ENCODE measurements around the gene HOXC11.

HOXC11 gene

DNA sequence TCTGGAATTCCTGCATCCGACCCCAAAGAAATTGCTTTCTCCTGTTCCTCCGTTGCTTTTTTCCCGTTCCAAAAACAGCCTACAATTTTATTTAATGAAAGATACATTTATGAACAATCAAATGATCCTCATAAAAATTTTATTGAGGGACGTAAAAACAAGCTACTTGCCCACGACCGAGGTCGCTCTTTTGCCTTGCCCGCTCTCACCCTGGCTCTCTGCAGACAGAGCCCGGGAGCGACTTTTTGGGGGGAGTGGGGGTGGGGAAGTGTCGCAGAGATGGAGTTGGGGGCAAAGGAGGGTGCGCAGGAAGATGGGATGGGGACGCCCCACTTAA, 25.9 kb downstream of the HOXC11 start:
- DNase-seq, result no peak

DNA sequence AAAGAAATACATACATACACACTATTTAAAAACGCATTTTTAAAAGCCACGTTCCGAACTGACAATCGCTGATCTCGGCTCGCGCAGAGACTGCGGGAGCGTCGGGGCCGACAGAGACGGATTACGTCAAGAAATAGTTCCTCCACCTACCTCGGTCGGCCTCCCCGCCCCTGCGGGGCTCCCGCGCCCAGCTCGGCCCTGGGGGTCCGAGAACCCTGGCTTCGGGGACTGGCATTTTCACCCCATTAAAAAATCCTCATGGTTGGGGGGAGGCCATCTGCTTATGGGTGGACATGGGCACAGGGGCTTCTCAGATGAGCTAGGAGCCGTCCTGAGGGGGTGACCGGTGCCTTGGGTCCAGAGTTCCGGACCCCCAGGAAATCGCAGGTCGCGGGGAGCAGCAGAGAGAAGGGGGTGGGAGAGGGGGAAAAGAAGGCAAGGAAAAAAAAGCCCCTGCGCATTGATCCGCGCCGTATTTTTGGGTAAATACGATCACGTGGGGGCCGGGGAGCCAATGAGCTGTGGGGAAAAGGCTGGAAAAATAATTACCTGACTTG, 26.7 kb downstream of the HOXC11 start:
- peak; percentile 36 for DNase-seq

DNA sequence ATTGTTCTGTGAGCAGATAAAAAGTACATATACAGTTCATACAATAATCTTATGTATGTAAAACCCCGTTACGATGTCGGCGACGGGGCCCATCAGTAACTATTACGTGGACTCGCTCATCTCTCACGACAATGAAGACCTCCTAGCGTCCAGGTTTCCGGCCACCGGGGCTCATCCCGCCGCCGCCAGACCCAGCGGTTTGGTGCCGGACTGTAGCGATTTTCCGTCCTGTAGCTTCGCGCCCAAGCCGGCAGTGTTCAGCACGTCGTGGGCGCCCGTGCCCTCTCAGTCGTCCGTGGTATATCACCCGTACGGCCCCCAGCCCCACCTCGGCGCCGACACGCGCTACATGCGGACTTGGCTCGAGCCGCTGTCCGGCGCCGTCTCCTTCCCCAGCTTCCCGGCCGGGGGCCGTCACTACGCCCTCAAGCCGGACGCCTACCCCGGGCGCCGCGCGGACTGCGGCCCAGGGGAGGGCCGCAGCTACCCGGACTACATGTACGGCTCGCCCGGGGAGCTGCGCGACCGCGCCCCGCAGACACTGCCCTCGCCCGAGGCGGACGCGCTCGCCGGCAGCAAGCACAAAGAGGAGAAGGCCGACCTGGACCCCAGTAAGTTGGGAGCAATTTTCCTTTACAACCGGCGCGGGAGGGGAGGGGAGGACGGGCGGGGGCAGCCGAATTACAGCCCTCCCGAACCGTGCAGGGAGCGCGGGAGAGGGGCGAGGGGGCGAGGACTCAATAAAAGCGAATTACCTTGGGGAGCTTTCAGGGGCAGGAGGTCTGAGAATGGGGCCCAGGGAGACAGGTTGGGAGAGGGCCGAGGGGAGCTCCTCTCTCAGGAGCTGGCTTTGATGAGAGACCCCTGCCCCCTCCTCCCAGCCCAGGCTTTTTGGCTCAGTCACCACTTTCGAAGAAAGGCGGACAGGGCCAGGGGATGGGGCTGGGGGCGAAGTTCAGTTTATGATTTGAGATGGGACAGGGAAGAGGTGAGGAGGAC, 27.5 kb downstream of the HOXC11 start, which contains the start of gene HOXC9:
HOXC9 (plus strand) TSS at position 46 of the 999 bp plus-strand sequence; CDS start at position 74, 28 bp downstream.
- DNase-seq, result no peak

DNA sequence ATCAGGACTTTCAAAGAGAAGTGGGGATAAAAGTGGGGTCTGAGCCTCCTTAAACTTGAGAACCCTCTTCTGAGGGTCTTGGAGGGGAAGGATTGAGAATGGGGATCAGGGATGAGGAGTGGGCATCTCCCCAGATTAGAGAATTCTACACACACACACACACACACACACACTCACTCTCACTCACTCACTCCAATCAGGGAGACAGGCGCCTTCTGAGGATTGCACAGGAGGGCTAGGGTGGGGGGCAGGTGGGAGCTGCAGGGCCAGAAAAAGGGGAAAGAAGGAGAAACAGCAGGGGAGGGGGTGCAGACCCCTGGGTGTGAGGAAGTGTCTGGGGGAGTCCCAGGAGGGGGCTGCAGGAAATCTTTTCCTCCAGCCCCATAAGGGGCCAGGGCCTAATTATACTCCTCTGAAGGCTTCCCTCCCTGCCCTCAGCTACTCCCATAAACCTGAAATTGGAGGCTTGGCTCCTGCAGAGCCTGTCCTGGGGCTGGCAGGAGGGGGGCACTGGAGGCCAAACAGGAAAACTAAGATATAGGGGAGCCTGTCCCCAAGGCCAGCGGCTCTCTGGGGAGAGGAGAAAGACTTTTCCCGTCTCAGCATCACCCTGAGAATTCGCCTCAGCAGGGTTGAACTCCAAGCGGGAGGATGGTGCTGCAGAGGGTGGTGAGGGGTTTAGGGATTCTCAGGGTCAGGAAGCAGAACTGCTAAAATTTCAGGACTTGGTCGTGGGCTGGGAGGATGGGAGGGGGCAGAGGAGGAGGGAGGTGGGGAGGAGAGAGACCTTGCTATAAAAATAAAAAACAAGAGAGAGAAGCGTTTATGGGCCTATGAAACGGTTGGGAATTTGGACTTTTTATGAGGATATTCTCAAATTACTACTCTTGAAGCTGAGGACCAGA, 28.6 kb downstream of the HOXC11 start:
- no peak for DNase-seq

DNA sequence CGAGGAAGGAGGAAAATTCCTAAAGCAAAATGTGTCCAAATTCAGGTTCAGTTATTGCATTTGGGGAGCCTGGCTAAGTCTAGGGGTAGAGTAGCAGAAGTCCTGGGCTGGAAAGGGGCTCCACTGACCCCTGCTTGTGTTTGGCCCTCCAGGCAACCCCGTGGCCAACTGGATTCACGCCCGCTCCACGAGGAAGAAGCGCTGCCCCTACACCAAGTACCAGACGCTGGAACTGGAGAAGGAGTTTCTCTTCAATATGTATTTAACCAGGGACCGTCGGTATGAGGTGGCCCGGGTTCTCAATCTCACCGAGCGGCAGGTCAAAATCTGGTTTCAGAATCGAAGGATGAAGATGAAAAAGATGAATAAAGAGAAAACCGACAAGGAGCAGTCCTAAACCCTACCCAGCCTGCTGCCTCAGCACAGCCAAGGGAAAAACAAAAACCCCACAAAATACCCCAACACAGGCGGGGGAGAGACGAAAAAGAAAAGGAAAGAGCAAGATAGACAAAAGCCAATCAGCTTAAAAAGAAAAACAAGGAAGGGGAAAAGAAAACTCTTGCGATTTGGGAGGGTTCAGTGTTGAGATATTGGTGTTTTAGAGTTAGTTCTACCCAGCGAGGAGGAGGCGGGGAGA, 29.5 kb downstream of the HOXC11 start:
- DNase-seq, result no peak

DNA sequence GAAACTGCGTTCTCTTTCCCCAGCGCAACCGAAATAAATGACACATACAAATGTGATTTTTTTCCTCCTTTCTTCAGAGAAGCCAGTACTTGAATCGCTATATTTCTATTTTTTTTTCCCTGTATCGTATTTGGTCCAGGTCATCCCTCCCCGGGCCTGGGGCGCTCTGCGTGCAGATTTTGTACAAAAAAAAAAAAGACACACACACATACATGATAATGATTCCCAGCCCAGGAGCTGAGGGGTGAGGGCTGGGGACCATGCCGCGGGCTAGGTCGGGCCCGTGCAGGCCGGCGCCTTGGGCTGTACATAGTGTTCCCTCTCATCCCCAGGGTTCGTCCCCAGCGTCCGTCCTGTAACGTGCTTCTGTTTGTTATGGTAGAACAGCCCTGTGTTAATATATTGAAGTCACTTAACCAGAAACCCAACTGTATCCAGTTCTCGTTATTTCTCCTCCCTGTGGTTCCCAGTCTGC, 30.0 kb downstream of the HOXC11 start:
- no peak for DNase-seq

DNA sequence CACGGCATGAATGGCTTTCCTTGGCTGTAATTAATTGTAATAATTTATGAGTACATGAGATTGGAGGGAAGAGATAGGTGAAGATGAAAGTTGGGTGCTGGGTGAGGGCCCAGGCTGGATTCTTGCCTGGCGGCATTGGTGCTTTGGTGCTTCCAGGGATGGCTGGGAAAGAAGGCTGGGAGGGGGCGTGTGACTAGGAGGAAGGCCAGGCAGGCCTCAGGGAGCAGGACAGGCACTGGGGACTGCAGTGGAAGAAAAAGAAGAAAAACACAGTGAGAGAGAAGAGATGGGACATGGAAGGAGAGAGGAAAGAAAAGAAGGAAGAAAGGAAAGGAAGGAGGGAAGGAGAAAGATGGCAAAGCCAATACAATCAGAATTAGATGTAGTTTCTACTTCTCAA, 30.7 kb downstream of the HOXC11 start:
- no peak for DNase-seq

DNA sequence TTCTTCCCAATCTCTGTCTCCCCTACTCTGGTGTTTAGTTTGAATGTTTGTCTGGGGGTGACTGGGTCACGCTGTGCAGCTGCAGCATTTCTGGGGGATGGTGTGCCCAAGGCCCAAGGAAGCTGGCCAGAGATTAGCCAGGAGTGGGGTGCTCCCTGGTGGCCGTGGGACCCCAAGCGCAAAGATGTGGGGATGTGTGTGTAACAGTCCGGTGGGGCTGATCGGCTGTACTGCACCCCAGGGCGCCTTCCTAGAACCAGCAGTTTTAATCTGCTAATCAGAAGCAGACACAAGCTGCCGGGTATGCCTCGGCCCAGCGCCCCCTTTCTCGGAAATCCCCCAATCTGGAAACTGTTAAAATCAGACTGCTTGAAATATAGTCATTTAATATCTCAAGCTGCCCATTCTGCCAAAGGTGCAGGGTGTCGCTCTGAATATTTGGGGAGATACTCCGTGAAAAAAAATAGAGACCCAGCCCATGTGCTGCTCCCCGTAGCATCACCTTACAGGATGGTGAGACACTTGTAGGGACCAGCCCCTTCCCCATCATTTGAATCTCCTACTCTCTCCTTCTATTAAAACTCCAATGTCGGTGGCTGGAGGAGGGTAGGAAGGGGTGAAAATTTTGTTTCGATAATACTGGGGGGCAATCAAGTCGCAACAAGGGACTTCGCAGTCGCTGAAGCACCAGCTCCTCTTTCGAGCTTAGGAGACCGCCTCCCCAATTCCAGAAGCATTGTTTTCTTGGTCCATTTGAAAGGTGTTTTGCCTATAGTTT, 31.3 kb downstream of the HOXC11 start:
- no peak for DNase-seq

DNA sequence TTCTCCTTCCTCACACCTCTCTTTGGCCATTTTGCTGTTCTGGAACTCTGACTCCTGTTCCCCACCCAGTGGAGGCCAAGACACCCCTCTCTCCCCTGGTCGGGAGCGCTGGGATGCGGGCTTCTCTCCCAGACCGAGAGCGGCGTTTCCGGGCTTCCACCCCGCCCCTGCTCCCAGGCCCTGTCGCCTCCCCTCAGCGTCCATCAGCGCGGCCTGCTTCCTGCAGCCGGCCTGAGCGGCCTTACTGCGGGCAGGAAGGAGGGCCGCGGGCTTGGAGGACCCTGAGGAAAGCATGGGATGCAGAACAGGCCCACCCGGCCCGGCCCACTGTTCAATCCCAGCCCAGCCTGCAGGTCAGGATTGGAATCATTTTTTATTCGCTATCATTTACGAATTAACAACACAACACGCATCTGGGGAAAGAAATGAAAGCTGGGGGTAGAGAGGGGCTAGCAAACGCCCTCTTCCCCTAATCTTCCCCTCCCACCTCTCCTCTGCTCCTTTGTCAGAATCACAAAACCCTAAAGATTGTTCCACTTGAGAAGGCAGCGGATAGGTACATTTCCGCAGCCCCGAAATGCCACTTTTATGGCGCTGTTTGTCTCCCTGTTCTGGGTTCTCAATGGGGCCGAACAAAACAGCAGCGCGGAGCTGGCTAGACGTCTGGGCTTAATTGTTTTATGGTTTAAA, 32.1 kb downstream of the HOXC11 start:
- no peak for DNase-seq

DNA sequence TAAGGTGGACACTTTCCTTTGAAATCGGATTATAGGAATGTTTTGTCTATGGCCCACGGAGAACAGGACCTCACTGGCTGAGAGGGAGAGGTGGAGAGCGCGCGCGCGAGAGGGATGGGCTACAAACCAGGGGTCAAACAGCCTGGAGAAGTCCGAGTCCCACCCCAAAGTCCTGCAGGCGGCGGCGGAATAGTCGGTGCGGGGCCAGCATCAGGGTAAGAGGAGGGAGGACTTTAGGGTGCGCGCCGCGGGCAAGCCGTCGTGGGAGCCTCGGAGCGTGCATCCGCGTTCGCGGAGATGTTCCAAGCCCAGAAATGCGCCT, 32.6 kb downstream of the HOXC11 start:
- DNase-seq, result no peak

DNA sequence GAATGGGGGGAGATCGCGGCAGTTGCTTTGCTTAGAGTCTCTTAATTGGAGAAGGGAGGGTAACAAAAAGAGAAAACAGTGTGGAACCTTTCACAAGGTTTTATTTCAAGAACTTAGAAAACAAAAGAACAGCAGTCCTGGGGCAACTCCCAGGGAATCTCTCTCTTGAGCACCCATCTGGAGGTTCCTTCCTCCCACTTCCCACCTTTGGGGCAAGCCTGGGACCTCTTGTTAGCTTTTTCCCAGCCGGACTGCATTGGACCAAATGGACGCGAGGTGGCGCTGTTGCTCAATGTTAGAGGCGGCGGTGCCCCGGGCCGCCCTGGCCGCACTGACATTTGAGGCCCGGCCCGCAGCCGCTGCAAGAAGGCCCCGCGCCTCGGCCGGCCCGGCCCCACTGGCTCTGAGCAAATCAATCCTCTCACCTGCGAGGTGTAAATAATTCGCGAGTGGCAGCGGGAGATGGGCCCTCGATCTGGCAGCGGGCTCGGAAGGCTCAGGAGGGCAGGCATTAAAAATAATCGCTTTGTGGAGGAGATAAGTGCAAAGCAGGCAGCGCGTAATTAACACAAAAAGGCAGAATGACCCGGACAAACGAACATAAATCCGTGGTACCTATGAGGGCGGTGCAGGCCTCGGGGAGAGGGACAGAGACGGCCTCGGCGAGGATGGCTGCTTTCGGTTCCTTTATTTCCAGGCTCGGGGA, 33.1 kb downstream of the HOXC11 start:
- peak; percentile 43 for DNase-seq

DNA sequence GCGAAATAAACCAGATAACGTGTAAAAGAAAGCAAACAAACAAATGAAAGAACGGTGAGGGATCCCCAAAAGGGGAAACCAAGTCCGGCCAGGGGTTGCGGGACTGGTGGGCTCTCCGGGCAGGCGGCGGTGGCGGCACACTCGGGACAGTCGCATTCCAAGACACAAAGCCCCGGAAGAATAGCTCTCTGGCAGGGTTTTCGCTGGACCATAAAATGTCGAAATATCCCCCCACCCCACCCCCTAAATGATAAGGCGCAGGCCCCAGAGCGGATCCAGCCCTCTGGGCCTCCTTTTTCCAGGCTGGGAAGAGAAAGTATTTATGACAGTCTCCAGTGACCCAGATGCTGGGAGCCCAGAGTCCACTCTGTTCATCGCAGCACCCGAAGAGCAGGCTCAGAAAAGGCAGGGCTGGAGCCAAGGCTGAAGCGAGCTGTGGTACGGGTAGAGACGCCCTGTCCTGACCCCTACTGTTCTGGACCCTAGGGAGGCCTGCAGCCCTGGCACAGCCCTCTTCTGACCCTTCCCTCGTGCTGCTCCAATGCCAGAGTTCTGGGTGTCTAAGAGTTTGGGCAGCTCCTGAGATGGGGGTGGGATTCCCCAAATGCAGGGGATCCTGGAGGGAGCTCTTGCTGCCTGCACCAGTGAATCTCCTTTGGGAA, 33.8 kb downstream of the HOXC11 start:
- DNase-seq, result no peak

DNA sequence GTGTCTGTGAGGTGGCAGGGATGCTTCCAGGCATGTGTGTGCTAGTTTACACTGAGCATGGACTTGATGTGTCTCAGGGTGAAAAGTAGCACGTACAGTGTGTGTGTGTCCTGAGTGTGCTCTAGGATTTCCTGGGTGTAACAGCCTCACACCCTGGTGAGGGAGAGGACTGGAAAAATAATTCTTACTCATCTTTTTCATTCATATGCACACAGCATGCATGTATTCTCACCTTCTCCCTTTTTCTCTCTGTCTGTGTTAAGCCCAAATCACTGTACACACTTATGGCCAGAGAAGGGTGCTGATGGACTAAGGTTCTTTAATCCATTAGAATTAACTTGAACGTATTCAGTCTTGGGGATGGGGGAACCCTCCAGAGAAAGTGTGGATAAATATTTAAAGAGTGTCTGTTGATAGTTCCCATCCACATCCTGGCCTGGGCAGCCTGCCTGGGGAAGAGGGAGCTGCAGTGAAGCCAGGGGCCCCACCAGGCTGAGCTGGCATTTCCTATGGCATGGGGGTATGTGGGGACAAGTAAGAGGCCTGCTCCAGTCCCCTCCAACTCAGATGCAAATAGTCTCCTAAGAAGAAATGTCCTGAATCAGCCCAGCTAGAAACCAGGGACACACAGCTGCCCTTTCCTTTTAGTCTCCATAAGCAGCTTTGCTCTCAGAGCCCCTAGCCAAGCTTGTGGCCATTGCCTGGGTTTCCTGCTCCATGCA, 34.8 kb downstream of the HOXC11 start:
- DNase-seq, result no peak

DNA sequence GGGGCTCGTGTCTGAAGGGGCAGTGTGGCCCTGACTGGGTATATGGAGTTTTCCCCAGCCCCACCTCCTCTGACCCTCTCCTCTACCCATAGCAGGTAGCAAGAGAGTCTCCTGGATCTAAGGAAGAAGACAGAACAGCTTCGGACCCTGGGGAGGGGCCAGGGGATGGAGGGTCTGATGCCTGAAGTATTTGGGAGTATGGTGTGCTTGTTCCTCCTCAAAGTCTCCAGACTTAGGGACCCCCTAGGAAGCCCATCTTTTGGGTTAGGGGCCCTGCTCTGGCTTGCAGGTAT, 35.3 kb downstream of the HOXC11 start:
- DNase-seq, result no peak

DNA sequence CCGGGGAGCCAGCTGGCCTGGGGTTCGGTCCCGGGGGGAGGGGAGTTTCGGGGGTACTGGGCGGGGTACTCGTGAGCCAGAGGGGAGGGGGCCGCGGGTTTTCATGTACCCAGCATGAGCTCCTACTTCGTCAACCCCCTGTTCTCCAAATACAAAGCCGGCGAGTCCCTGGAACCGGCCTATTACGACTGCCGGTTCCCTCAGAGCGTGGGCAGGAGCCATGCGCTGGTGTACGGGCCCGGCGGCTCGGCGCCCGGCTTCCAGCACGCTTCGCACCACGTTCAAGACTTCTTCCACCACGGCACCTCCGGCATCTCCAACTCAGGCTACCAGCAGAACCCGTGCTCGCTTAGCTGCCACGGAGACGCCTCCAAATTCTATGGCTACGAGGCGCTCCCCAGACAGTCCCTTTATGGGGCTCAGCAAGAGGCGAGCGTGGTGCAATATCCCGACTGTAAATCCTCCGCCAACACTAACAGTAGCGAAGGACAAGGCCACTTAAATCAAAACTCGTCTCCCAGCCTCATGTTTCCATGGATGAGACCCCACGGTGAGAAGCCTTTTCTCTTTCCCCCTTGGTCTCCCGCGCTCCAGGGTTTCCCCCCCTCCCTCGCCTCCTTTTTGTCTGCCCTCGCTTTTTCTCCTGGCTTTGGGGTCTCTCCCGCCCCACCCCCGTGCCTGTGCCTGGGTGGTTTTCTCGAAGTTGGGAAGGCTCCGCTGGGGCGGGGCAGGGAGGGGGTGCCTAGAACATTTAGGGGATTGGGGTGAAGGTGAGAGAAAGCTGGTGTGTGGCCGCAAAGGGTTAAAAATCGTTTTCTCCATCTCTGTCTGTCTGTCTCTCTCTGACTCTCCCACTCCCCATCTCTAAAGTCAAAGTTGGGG, 36.5 kb downstream of the HOXC11 start:
- no peak for DNase-seq

DNA sequence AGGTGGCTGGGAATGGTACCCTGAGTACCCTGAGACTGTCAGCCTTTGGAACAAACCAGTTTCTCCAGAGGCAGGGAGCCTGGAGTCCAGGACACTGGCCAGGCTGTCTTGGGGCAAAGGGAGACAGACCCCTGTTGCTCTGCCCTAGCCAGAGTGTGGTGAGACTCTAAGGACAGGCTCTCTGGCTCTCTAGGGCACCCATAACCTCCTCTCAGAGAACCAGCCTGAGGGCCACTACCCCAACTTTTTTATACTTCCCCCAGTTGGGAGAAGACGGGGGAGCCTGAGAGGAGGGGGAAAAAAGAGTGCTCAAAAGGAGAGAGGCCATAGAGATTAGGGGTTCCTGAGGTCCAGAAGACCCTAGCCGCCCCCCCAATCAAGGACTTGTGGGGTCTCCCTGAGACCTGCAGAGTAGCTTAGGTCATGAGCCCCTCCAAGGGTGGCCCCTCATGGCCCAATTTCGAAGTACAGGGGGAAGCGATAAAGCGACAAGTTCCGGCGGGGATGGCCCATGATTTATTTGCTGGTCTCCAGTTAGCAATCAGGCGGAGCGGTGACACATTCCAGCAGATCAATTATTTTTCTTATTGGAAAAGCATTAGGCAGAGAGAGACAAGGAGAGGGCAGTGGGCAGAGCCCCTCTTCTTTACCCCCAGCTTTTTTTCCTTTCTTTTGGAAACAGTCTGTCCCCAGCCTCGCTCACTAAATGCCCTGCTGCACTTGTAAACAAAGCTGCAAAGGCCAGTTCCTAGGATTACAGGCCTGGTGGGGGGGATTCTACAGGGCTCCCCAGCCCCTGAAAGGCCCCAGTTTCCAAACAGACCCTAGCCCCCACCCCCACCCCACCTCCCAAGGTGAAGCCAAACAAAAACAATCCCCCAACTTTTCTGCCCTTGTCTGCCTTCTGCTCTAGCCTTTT, 37.4 kb downstream of the HOXC11 start:
- DNase-seq, result no peak

DNA sequence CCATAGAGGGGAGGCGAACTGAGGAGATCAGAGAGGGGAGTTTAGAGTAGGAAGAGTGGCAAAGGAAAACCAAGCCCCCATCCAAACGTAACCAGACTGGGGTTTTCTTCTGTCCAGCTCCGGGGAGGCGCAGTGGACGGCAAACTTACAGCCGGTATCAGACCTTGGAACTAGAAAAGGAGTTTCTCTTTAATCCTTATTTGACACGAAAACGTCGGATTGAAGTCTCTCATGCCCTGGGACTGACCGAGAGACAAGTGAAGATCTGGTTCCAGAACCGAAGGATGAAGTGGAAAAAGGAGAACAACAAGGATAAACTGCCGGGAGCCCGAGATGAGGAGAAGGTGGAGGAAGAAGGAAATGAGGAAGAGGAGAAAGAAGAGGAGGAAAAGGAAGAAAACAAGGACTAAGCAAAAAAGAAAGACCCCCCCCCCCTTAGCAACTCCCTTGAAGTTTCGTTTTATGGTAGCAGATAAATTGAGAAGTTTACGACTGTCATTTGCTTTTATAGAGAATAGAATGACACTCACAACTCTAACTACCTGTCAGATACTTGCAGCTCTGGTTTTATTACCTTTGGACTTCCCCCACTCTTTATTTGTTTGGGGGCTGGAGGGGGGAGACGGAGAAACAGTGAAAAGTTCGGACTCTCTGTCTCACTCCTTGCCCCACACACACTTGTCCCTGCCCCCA, 38.2 kb downstream of the HOXC11 start:
- no peak for DNase-seq

All from DMS79 treated with DMSO at 0.1 percent for 48 hours (cell line).